IMR-90 (cell line): ENCODE results near the gene KBTBD13. TPM values are rescaled to one million over a fixed set of nuclear protein-coding genes. Genes with fewer than 3 reads are reported as not detected.

ENCODE experiments used
- ATAC-seq: fragments of 200-7000 bp; cut with Tn5 transposase; 2 replicates; pipeline ENCODE4 v1.9.1; 2020; ENCODE audit warnings: low read depth, mild to moderate bottlenecking, moderate library complexity
- BruUV-seq: library from RNA; stranded (reverse); fragments of 400-500 nt; replicated peaks from 2 replicates; lab custom pipeline; 2021; lab: Mats Ljungman, UMichigan
- CTCF ChIA-PET: fragments of 300-600 bp; formaldehyde crosslinking; extraction: SDS; loops from one replicate; lab custom pipeline; 2021; ENCODE audit warnings: antibody characterized with exemption; lab: Yijun Ruan, JAX
- POLR2A ChIA-PET: fragments of 300-600 bp; sonication (Branson Sonifier 250); formaldehyde crosslinking; loops from one replicate; lab custom pipeline; 2022; ENCODE audit warnings: antibody characterized with exemption; ENCODE audit not compliant: unreplicated experiment; lab: Charles Lee
- DNase-seq: peaks from one replicate; pipeline ENCODE4 v3.0.0; 2013
- H2AFZ ChIP-seq: replicated peaks from 2 replicates; pipeline ENCODE3; 2013; ENCODE audit warnings: low read length, mild to moderate bottlenecking; ENCODE audit not compliant: poor library complexity
- H2AK5ac ChIP-seq: 2 replicates; pipeline ENCODE4 v1.6.1; 2013; ENCODE audit warnings: low read depth, low read length, inconsistent platforms
- H2AK9ac ChIP-seq: replicated peaks from 2 replicates; pipeline ENCODE3; 2013; ENCODE audit warnings: mild to moderate bottlenecking, low read depth, low read length, moderate library complexity; ENCODE audit not compliant: poor library complexity
- H2BK120ac ChIP-seq: 2 replicates; pipeline ENCODE4 v1.6.1; 2013; ENCODE audit warnings: low read depth, low read length, inconsistent platforms
- H2BK15ac ChIP-seq: 3 replicates; pipeline ENCODE4 v1.6.1; 2013; ENCODE audit warnings: low read depth, low read length, inconsistent platforms
- H2BK20ac ChIP-seq: 2 replicates; pipeline ENCODE4 v1.6.1; 2013; ENCODE audit warnings: low read depth, mild to moderate bottlenecking, inconsistent platforms, low read length, moderate library complexity
- H2BK5ac ChIP-seq: 2 replicates; pipeline ENCODE4 v1.6.1; 2013; ENCODE audit warnings: mild to moderate bottlenecking, low read depth, low read length, inconsistent platforms; ENCODE audit not compliant: poor library complexity, severe bottlenecking
- H3K14ac ChIP-seq: replicated peaks from 2 replicates; pipeline ENCODE4 v1.6.1; 2013; ENCODE audit warnings: low read depth, low read length, inconsistent platforms
- H3K18ac ChIP-seq: 2 replicates; pipeline ENCODE4 v1.6.1; 2013; ENCODE audit warnings: low read depth, low read length, control low read depth
- H3K23ac ChIP-seq: 2 replicates; pipeline ENCODE4 v1.6.1; 2013; ENCODE audit warnings: low read depth, low read length, inconsistent platforms
- H3K27ac ChIP-seq: 2 replicates; pipeline ENCODE4 v1.5.1; 2013; ENCODE audit warnings: mild to moderate bottlenecking, control low read depth, low read length; ENCODE audit not compliant: insufficient read depth
- H3K27me3 ChIP-seq: 2 replicates; pipeline ENCODE4 v1.6.1; 2013; ENCODE audit warnings: low read length; ENCODE audit not compliant: control insufficient read depth, insufficient read depth
- H3K36me3 ChIP-seq: 2 replicates; pipeline ENCODE4 v1.6.1; 2013; ENCODE audit warnings: low read length, mixed read lengths; ENCODE audit not compliant: control insufficient read depth, insufficient read depth
- H3K4ac ChIP-seq: 2 replicates; pipeline ENCODE4 v1.6.1; 2013; ENCODE audit warnings: low read depth, low read length, inconsistent platforms
- H3K4me1 ChIP-seq: 2 replicates; pipeline ENCODE4 v1.6.1; 2013; ENCODE audit warnings: low read length, mixed read lengths; ENCODE audit not compliant: control insufficient read depth, insufficient read depth
- H3K4me2 ChIP-seq: 2 replicates; pipeline ENCODE4 v1.6.1; 2013; ENCODE audit warnings: low read depth, mild to moderate bottlenecking, control low read depth, low read length, moderate library complexity
- H3K4me3 ChIP-seq: 2 replicates; pipeline ENCODE4 v1.5.1; 2013; ENCODE audit warnings: low read depth, mild to moderate bottlenecking, control low read depth, low read length, moderate library complexity; ENCODE audit not compliant: insufficient read depth
- H3K56ac ChIP-seq: 2 replicates; pipeline ENCODE4 v1.6.1; 2013; ENCODE audit warnings: low read length, inconsistent platforms; ENCODE audit not compliant: insufficient read depth; ENCODE audit errors: extremely low read depth
- H3K79me1 ChIP-seq, 2 experiments: 2 replicates each; pipeline ENCODE4 v1.6.1; 2013; ENCODE audit warnings: low read length in 2 of 2, inconsistent platforms in 1 of 2, low read depth in 1 of 2
- H3K9ac ChIP-seq: 2 replicates; pipeline ENCODE4 v1.6.1; 2013; ENCODE audit warnings: low read depth, low read length, control low read depth
- H3K9me1 ChIP-seq: 2 replicates; pipeline ENCODE4 v1.6.1; 2013; ENCODE audit warnings: low read length, inconsistent platforms; ENCODE audit not compliant: insufficient read depth
- H3K9me3 ChIP-seq: 2 replicates; pipeline ENCODE4 v1.6.1; 2013; ENCODE audit warnings: low read length; ENCODE audit not compliant: control insufficient read depth, insufficient read depth
- H4K20me1 ChIP-seq: 2 replicates; pipeline ENCODE4 v1.6.1; 2013; ENCODE audit warnings: low read length, inconsistent platforms; ENCODE audit not compliant: insufficient read depth
- H4K5ac ChIP-seq: 2 replicates; pipeline ENCODE4 v1.6.1; 2013; ENCODE audit warnings: mild to moderate bottlenecking, low read depth, low read length, control low read depth
- H4K8ac ChIP-seq, 2 experiments: 2 replicates each; pipeline ENCODE4 v1.6.1; 2013; ENCODE audit warnings: low read depth in 2 of 2, low read length in 2 of 2, control low read depth in 1 of 2, inconsistent platforms in 1 of 2
- H4K91ac ChIP-seq: 2 replicates; pipeline ENCODE4 v1.6.1; 2013; ENCODE audit warnings: low read depth, low read length, inconsistent platforms; ENCODE audit not compliant: insufficient read depth
- BHLHE40 ChIP-seq: fragments of 150-350 bp; IDR thresholded peaks from 2 replicates; pipeline ENCODE4 v1.6.1; 2016; ENCODE audit warnings: mild to moderate bottlenecking, low read depth, low read length
- CEBPB ChIP-seq: IDR thresholded peaks from 2 replicates; pipeline ENCODE4 v1.6.1; 2012; ENCODE audit warnings: low read depth, low read length, improper control_type of control experiment
- CTCF ChIP-seq: conservative IDR thresholded peaks from 2 replicates; pipeline ENCODE4 v1.5.1; 2012; ENCODE audit warnings: mild to moderate bottlenecking, low read depth, low read length, improper control_type of control experiment
- MAZ ChIP-seq: IDR thresholded peaks from 2 replicates; pipeline ENCODE4 v1.6.1; 2012; ENCODE audit warnings: low read depth, mild to moderate bottlenecking, low read length, improper control_type of control experiment, moderate library complexity, borderline replicate concordance
- SMC3 ChIP-seq: fragments of 150-350 bp; IDR thresholded peaks from 2 replicates; pipeline ENCODE4 v1.6.1; 2016; ENCODE audit warnings: low read depth, mild to moderate bottlenecking, antibody characterized with exemption, low read length, moderate library complexity
- WGBS, 2 experiments: methylation state at CpG; one replicate each; pipeline versions ENCODE4 v1.1.5 to v1.1.7; 2013; ENCODE audit warnings: missing lambda C conversion rate in 2 of 2; ENCODE audit not compliant: insufficient read length in 1 of 2; ENCODE audit errors: extremely low coverage in 2 of 2; 5-methylcytosine and 5-hydroxymethylcytosine counted together
- dilution Hi-C: fragments of 300-500 bp; cut with HindIII; formaldehyde crosslinking; loops from one replicate; pipeline ENCODE4 v1.14.3; 2018; ENCODE audit warnings: low sequenced_read_pairs; ENCODE audit not compliant: unreplicated experiment
- in situ Hi-C: fragments of 300-500 bp; cut with MboI; formaldehyde crosslinking; loops from 3 replicates; pipeline ENCODE4 v1.14.3; 2019; ENCODE audit warnings: low sequenced_read_pairs, inconsistent platforms, mixed read lengths
- intact Hi-C: fragments of 100-400 bp; cut with micrococcal nuclease; formaldehyde crosslinking; loops from 2 replicates; pipeline ENCODE4 v1.10.0; 2022
- polyA plus RNA-seq, 3 experiments: library from polyadenylated mRNA; depleted of rRNA; stranded (reverse); fragments of >200 nt; gene quantifications; 2 replicates each; pipeline ENCODE4 v1.2.3, GENCODE V29; 2012; ENCODE audit warnings: low replicate concordance in 1 of 3
- total RNA-seq: library from RNA; depleted of rRNA; stranded (reverse); fragments of >200 nt; gene quantifications from 2 replicates; pipeline ENCODE4 v1.2.3, GENCODE V29; 2012

Gene KBTBD13
- total and polyA plus RNA-seq, 2 of the 4 experiments (the other 2 are of a cell fraction), result not detected

GRCh38 chr15:65105038-65105437, 28.5 kb downstream of the KBTBD13 start:
- dilution Hi-C loops (no loop called here), in situ Hi-C loops (no loop called here), intact Hi-C loops (no loop called here)
- Histone ChIP-seq H2AFZ (no peak overlapping the region), H2AK5ac (no peak overlapping the region), H4K91ac (no peak overlapping the region), H3K18ac (no peak overlapping the region), H3K9me1 (0 out of 2 replicates have a peak, but pooled peaks cover 3% of the 10 kb centered on the region), H3K23ac (no peak overlapping the region), H4K8ac (no peak overlapping the region), H3K36me3 (peaks cover 27% of the 10 kb centered on the region), H4K20me1 (no peaks in the 10 kb centered on the region), H3K56ac (no peak overlapping the region), H3K79me1 (peaks cover 3% of the 10 kb centered on the region in 2 experiments; a peak in 2 of 4 replicates), H2BK20ac (no peak overlapping the region), H2BK120ac (no peak overlapping the region), H2BK5ac (no peak overlapping the region), H3K27me3 (no peaks in the 10 kb centered on the region), H4K5ac (no peak overlapping the region), H3K4ac (no peak overlapping the region), H3K9ac (no peak overlapping the region), H3K4me2 (no peak overlapping the region), H3K4me1 (no peaks in the 10 kb centered on the region), H3K14ac (no peak overlapping the region), H3K9me3 (no peaks in the 10 kb centered on the region), H2BK15ac (no peak overlapping the region), H3K4me3 (no peak overlapping the region), H2AK9ac (no peak overlapping the region), H3K27ac (no peak overlapping the region)
- ATAC-seq (no peak), DNase-seq (no peak)
- CTCF ChIA-PET, result interaction anchor here (0.6 kb wide), 1 partner anchor 16 kb away, joined by 4 read pairs; no protein-coding TSS in a partner anchor
- 100% methylated on average over 1 of the region's 5 CpGs; no CpG with 5 or more reads in 1 of the 2 experiments for WGBS, 2 experiments
- TF ChIP-seq CEBPB (no peak), CTCF (no peak), BHLHE40 (no peak), MAZ (no peak), SMC3 (no peak)
- BruUV-seq, result no TSS peak
- POLR2A ChIA-PET, result no interaction called here
